ENCODE measurements around the gene CCDC63.

The CCDC63 gene

GRCh38 chr12:110888256-110888991 lies 41.6 kb downstream of the CCDC63 start:
- no peak for DNase-seq

GRCh38 chr12:110889361-110889760 lies 42.6 kb downstream of the CCDC63 start:
- no peak for DNase-seq

GRCh38 chr12:110893956-110894355 lies 47.2 kb downstream of the CCDC63 start:
- no peak for DNase-seq

GRCh38 chr12:110896559-110896958 lies 49.8 kb downstream of the CCDC63 start:
- no peak for DNase-seq

- no peak for DNase-seq
These were observed 54.6 kb downstream of the CCDC63 start for GRCh38 chr12:110901401-110901800.

GRCh38 chr12:110903511-110903910 lies 56.7 kb downstream of the CCDC63 start:
- DNase-seq = no peak

GRCh38 chr12:110906083-110906482 lies 59.3 kb downstream of the CCDC63 start:
- DNase-seq = no peak

- no peak for DNase-seq
These were observed 59.7 kb downstream of the CCDC63 start for GRCh38 chr12:110906516-110906915.

- DNase-seq = no peak
These were observed 60.2 kb downstream of the CCDC63 start for GRCh38 chr12:110906985-110907384.

GRCh38 chr12:110907583-110907982 lies 60.8 kb downstream of the CCDC63 start:
- no peak for DNase-seq

- no peak for DNase-seq
These were observed 61.8 kb downstream of the CCDC63 start for GRCh38 chr12:110908377-110909152.

GRCh38 chr12:110912263-110912662 lies 65.5 kb downstream of the CCDC63 start:
- DNase-seq = no peak

GRCh38 chr12:110913119-110914056 lies 66.6 kb downstream of the CCDC63 start:
- no peak for DNase-seq

- no peak for DNase-seq
These were observed 69.6 kb downstream of the CCDC63 start for GRCh38 chr12:110916295-110916875.

GRCh38 chr12:110917467-110917866 lies 70.7 kb downstream of the CCDC63 start:
- DNase-seq = no peak

- DNase-seq = no peak
These were observed 71.2 kb downstream of the CCDC63 start for GRCh38 chr12:110917961-110918360.

GRCh38 chr12:110919720-110920119 lies 72.9 kb downstream of the CCDC63 start:
- no peak for DNase-seq

GRCh38 chr12:110920324-110920910 lies 73.6 kb downstream of the CCDC63 start, which contains the start of gene MYL2:
TSS of gene MYL2 (minus strand) at chr12:110920579. CDS start at chr12:110920529, 50 bp downstream.
- no peak for DNase-seq

- no peak for DNase-seq
These were observed 74.5 kb downstream of the CCDC63 start for GRCh38 chr12:110921262-110921661.

GRCh38 chr12:110922652-110923051 lies 75.9 kb downstream of the CCDC63 start:
- DNase-seq = no peak

- DNase-seq = no peak
These were observed 76.4 kb downstream of the CCDC63 start for GRCh38 chr12:110923192-110923591.

GRCh38 chr12:110923692-110924334 lies 77.0 kb downstream of the CCDC63 start:
- DNase-seq = no peak

Measured in activated CD4-positive, alpha-beta T cell treated with anti-CD3 and anti-CD28 coated beads for 4 hours (primary cell).